HG03342 (cell line): ENCODE data around the gene UPF3B.
"Not testable (repeated sequence)": the region's sequence is repeated elsewhere in the genome, so short reads cannot be mapped to it uniquely, and the experiment has no call there.

ENCODE experiments used
- ATAC-seq: cut with Tn5 transposase; IDR thresholded peaks from one replicate; pipeline ENCODE4 v1.9.1; 2021; ENCODE audit warnings: mild to moderate bottlenecking, moderate library complexity; ENCODE audit not compliant: unreplicated experiment

UPF3B gene

DNA sequence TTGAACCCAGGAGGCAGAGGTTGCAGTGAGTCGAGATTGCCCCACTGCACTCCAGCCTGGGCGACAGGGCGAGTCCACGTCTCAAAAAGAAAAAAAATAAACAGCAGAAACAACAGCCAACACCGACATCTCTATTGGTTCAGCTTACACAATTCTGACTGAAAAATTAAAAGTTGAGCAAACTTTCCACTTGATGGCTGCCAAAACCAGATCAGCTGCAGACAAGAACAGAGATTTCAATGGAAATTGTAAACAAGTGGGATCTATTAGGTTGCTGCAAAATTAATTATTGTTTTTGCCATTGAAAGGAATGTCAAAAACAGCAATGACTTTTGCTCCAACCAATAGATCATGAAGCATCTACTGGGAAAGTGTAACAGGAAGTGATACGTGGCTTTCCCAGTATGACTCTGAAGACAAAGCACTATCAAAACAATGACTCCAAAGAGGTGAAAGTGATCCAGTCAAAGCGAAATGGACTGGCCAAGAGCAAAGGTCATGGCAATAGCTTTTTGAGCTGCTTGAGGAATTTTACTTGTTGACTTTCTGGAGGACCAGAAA lies 26.3 kb downstream of the UPF3B start:
- no peak for ATAC-seq

DNA sequence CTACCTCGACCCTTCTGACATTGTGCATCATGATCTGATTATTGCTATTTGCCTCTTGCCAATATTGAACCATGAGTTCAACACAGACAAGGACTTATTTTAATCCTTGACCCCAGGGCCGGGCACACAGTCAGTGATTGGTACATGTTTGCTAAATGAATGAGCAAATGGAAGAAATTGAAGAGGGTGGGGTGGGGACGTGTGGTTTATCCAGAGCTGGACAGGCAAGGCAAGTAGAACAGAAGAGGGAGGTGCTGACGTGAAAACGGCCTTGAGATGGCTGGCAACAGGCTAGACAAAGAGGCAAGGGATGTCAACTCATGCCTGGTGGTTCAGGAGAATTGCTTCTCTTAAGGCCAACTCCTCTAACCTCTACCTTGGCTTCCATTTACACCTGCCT lies 28.5 kb downstream of the UPF3B start:
- not testable (repeated sequence) for ATAC-seq

DNA sequence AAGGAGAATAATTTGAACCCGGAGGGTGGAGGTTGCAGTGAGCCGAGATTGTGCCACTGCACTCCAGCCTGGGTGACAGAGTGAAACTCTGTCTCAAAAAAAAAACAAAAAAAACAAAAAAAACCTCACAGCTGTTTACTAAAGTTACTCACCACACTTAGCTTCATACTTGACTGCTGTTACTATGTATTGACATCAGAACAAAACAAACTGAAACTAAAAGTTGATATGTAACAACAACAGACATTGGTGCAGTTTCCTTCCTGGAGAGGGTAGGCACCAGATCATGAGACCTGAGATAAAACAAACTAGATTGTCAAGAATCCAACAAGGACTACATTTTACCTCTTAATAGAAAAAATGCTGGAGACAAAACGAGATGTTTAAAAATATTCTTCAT lies 31.1 kb downstream of the UPF3B start:
- peak; percentile 96 for ATAC-seq

DNA sequence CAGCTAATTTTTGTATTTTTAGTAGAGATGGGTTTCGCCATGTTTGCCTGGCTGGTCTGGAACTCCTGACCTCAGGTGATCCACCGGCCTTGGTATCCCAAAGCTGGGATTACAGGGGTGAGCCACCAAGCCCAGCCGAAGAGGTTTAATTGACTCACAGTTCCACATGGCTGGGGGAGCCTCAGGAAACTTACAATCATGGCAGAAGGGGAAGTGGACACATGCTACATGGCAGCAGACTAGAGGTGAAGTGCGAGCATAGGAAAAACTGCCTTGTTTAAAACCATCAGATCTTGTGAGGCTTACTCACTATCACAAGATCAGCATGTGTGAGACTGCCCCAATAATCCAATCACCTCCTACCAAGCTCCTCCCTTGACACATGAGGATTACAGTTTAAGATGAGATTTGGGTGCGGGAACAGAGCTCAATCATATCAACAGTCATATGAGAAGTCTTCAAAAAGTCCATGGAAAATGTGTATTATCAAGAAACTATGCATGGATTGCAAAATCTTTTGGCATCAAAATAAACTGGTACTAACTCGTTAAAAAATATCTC lies 35.6 kb downstream of the UPF3B start:
- ATAC-seq: no peak

DNA sequence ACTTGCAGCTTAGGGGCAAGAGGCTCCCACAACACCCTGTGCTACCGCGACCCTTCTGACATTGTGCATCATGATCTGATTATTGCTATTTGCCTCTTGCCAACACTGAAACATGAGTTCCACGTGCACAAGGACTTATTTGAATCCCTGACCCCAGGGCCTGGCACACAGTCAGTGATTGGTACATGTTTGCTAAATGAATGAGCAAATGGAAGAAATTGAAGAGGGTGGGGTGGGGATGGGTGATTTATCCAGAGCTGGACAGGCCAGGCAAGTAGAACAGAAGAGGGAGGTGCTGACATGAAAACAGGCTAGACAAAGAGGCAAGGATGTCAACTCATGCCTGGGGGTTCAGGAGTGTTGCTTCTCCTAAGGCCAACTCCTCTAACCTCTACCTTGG lies 36.5 kb downstream of the UPF3B start:
- ATAC-seq: no peak

DNA sequence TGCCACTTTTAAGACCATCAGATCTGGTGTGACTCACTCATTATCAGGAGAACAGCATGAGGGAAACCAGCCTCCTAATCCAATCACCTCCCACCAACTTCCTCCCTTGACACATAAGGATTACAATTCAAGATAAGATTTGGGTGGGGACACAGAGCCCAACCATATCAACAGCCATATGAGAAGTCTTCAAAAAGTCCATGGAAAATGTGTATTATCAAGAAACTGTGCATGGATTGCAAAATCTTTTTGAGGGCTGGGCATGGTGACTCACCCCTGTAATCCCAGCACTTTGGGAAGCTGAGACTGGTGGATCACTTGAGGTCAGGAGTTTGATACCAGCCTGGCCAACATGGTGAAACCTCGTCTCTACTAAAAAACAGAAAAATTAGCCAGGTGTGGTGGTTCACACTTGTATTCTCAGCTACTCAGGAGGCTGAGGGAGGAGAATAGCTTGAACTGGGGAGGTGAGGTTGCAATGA lies 43.5 kb downstream of the UPF3B start:
- no peak for ATAC-seq

DNA sequence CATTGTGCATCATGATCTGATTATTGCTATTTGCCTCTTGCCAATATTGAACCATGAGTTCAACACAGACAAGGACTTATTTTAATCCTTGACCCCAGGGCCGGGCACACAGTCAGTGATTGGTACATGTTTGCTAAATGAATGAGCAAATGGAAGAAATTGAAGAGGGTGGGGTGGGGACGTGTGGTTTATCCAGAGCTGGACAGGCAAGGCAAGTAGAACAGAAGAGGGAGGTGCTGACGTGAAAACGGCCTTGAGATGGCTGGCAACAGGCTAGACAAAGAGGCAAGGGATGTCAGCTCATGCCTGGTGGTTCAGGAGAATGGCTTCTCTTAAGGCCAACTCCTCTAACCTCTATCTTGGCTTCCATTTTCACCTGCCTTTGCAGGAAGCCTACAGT lies 44.3 kb downstream of the UPF3B start:
- ATAC-seq: not testable (repeated sequence)

DNA sequence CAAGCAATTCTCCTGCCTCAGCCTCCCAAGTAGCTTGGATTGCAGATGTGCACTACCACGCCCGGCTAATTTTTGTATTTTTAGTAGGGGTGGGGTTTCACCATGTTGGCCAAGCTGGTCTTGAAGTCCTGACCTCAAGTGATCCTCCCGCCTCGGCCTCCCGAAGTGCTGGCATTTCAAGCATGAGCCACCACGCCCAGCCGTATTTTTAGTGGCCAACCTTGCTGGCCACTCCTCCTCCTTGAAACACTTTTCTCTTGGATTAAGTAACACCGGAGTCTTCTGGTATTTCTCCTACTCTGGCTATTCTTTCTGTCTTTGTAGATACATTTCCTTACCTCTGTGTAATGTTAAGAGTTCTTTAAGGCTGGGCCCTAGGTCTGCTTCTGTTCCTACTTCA lies 50.2 kb downstream of the UPF3B start:
- ATAC-seq: no peak

DNA sequence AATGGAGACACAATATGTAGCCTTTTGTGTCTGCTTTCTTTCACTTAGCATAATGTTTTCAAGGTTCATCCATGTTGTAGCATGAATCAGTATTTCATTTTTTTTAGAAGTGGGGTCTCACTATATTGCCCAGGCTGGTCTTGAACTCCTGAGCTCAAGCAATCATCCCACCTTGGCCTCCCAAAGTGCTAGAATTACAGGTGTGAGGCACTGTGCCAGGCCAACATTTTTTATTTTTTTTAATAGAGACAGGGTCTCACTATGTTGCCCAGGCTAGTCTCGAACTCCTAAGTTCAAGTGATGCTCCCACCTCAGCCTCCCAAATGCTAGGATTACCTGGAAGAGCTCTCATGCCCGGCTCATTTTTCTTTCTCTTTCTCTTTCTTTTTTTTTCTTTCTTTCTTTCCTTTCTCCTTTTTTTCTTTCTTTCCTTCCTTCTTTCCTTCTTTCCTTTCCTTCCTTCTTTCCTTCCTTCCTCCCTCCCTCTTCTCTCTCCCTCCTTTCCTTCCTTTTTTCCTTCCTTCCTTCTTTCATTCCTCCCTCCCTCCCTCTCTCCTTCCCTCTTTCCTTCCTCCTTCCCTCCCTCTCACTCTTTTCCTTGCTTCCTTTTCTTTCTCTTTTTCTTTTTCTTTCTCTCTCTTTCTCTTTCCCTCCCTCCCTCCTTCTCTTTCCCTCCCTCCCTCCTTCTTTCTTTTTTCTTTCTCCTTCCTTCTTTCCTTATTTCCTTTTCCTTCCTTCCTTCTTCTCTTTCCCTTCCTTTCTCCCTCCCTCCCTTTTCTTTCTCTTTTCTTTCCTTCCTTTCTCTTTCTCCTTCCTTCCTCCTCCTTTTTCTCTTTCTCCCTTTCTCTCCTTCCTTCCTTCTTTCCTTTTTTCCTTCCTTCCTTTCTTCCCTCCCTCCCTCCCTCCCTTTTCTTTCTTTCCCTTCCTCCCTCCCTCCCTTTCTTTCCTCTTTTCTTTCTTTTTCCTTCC lies 51.2 kb downstream of the UPF3B start:
- no peak for ATAC-seq

DNA sequence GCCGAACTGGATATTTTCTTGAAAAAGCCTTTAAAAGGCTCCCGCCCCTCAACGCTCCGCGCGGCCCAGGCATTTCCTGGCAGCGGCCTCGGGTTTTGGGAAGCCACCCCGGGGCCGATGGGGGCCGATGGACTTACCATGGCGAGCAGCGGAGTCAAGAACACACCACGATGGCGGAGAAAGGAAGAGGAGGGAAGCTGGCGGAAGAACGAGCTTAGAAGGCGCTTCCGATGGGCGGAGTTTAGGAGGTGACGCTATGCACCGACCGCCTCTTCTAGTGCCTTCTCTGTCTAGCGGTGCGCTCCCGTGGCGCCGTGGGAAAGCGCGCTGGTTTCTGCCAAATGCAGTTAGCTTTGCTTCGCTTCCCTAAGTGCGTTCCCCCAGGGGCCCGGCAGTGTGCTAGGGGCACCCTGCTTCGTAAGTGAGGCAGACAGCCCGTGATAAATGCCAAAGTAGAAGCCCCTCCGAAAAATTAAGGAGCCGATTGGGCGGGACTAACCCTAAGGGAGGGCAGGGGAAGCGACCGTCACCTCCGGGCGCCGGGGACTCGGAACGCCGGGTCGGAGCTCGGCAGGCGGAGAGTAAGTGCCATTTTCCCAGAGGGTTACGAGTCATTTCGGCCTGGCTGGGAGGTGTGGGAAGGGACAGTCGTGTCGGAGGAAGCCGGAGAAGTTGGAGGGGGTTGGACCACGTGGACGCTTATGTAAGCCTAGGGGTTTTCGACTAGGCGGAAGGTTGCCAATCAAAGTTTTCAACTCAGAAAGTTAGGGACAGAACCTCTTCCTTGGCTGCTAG lies 61.1 kb downstream of the UPF3B start, which contains the start of gene RPL39:
RPL39 (minus strand) TSS at position 194 of the 795 bp plus-strand sequence; CDS start at position 140, 54 bp downstream.
- peak; percentile 84 for ATAC-seq

DNA sequence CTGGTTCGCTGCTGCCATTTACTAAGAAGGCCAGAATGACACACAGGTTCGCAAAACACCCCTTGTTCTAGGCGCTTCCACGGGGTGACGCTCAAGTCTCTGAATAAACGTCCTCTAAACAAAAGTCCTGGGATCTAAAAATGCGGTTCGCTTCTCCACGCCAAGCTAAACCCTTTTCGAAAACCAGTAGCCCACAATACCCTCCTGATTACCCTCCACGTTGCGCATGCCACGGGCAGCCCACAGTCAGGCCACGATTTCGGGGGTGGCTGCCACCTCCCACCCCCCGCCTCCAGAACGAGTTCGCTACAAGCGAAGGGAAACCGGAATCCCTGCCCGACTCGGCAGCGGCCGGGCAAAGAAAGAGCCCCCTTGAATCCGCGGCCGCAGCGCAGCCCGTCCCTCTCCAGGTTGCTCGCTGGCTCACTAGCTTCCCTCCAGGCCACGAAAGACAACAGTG lies 61.8 kb downstream of the UPF3B start:
- peak; percentile 21 for ATAC-seq

DNA sequence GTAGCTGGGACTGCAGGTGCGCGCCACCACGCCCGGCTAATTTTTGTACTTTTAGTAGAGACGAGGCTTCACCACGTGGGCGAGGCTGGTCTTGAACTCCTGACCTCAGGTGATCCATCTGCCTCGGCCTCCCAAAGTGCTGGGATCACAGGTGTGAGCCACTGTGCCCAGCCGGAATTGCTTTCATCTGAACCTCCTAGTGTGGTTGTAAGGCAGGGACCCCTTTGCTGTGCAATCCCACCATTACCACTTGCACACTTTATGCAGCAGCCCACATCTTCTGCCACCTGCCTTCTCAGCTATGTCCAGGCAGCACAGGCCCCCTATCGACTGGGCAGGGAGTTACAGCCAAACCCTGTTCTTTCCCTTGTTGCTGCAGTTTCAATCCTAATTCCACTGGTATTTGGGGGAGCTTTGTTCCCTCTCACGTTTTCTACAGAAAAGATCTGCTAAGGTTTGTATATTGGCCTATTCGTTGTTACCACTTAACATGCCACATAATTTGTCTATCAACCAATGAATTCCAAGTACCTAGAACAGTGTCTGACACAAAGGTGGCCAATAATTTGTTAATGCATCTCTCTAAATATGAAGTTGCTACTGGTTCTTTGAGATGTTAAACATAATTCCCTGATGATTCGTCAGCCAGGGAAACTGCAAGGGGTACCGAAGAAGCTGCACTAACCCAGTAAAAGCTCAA lies 67.9 kb downstream of the UPF3B start:
- ATAC-seq: peak; percentile 79
